ENCODE measurements around the gene LSM12. TPM values are rescaled to one million over a fixed set of nuclear protein-coding genes. Genes with fewer than 3 reads are reported as not detected.
A peak's percentile ranks its signal among the peaks of the same experiment; 100 is the strongest.

The LSM12 gene
- polyA plus RNA-seq, 3 donors, result 13.7 to 30.6 (median 28.6) TPM

DNA sequence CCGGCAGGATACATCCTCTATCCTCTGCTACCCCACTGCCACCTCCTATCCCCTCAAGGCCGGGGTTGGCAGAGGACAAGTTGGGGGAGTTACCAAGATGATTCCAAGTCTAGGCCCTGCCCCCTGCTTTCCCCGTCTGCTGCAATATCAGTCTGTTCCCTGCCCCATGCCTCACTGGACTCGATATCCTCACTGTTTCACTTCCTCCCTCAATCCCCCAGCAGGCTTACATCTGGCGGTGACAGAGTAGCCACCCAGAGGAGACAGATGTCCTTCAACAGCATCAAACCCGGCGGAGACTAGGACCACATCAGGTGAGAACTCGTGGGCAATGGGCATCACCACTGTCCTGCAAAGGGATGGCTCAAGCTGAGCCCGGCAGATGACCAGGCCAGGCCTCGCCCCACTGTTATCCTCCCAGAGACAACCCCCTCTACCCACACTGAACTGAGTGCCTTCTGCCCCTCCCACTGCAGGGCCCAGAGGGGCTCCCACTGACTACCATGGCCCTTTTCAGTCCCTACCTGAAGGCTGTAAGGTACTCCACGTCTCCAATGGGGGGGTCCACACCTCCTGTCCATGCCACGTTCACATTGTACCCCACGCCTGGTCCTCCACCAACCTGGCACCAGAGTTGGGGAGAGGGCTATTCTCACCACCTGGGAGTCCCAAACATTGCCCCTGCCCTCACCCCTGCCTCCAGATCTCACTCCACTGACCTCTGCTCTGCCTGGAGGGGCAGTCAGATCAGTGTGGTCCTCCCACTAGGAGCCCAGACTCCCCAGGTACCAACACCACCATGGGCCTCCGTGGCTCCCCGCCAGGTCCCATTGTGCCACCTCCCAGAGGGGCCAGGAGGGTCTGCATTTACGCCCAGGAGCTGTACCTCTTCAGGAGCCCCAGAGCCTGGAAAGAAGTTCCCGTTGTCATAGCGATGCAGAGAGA, 13.7 kb upstream of the LSM12 start:
- no peak overlapping the region for H3K27ac ChIP-seq (ENCODE audit: low read depth, low read length)
- WGBS, 3 donors, result 84 to 90% (median 85%) methylated on average over 18 of the region's 18 CpGs

GRCh38 chr17:44078412-44078811, 11.9 kb upstream of the LSM12 start:
- 87 to 95% (median 91%) methylated on average over 18 to 19 of the region's 19 CpGs for WGBS, 3 donors
- H3K27ac ChIP-seq (ENCODE audit: low read depth, low read length), result no peak overlapping the region

- no peak overlapping the region for H3K27ac ChIP-seq (ENCODE audit: low read depth, low read length)
- 42 to 57% (median 46%) methylated on average over 4 of the region's 4 CpGs for WGBS, 3 donors
Measured at GRCh38 chr17:44077595-44077909, 11.1 kb upstream of the LSM12 start.

DNA sequence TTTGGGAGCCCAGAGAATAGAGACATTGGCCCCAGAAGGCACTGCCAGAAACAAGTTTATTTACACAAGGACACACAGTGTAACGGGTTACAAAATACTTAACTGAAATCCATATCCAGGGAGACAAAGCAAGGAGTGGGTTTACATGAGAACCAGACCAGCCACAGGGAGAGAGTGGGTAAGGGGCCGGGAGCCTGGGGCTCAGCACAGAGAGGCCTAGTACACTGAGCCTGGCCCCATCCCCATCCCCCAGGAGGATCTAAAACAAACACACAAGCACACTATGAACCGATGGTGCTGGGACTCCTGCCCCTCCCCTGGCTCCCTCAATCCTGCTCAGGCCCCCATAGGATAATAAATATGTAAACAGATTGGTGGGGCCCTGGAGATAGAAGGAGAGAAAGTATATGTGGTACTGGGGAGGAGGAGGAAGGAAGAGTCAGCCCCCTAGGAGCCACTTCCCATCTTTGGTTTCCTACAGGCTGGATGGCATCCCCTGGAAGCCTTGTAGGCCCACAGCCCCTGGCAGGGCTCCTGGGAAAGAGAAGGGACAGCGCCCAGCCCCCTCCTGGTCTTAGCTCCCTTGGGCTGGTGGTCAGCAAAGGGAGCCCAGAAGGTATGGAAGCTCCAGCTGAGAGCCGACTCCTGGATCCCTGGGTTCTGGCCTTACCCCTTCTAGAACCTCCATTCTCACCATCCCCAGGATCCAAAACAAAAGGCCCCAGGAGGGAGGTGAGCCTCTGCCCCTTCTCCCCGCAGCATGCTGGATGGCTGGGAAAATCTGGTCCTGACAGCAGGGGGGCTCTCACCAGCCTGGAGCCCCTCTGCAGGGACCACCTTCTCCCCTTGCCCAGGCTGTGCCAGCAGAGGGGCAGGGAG, 10.5 kb upstream of the LSM12 start:
- WGBS, 3 donors, result 70 to 72% (median 71%) methylated on average over 6 of the region's 6 CpGs
- H3K27ac ChIP-seq (ENCODE audit: low read depth, low read length), result no peak overlapping the region

GRCh38 chr17:44075598-44076293, 9.3 kb upstream of the LSM12 start:
- no peak overlapping the region for H3K27ac ChIP-seq (ENCODE audit: low read depth, low read length)
- 81 to 86% (median 82%) methylated on average over 9 to 10 of the region's 10 CpGs for WGBS, 3 donors

DNA sequence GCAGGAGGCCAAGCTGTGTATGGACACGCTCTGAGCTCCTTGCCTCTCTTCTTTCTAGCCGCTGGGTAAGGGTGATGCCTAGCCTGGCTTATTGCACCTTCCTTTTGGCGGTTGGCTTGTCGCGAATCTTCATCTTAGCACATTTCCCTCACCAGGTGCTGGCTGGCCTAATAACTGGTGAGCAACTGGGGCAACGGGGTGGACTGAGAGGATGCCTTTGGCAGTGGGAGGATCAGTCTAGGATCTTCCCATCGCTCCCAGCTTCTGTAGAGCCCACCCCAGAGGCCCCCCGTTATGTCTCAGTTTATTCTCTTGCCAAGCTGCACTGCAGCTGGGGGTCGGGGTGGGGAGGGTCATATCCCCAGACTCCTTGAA, 8.4 kb upstream of the LSM12 start:
- 91 to 94% (median 91%) methylated on average over 9 of the region's 9 CpGs for WGBS, 3 donors
- no peak overlapping the region for H3K27ac ChIP-seq (ENCODE audit: low read depth, low read length)

- 82 to 88% (median 88%) methylated on average over 9 of the region's 9 CpGs for WGBS, 3 donors
- no peak overlapping the region for H3K27ac ChIP-seq (ENCODE audit: low read depth, low read length)
Measured at GRCh38 chr17:44074231-44074910, 7.9 kb upstream of the LSM12 start.

GRCh38 chr17:44071772-44072171, 5.3 kb upstream of the LSM12 start:
- WGBS, 3 donors, result 40 to 64% (median 42%) methylated on average over 2 of the region's 2 CpGs

GRCh38 chr17:44071198-44071520, 4.7 kb upstream of the LSM12 start:
- peak overlapping the region; percentile 71 for H3K27ac ChIP-seq (ENCODE audit: low read depth, low read length)
- WGBS, 3 donors, result 2 to 6% (median 5%) methylated on average over 3 of the region's 3 CpGs

More at GRCh38 chr17:44071772-44072171, 5.3 kb upstream of the LSM12 start:
- no peak overlapping the region for H3K27ac ChIP-seq (ENCODE audit: low read depth, low read length)

DNA sequence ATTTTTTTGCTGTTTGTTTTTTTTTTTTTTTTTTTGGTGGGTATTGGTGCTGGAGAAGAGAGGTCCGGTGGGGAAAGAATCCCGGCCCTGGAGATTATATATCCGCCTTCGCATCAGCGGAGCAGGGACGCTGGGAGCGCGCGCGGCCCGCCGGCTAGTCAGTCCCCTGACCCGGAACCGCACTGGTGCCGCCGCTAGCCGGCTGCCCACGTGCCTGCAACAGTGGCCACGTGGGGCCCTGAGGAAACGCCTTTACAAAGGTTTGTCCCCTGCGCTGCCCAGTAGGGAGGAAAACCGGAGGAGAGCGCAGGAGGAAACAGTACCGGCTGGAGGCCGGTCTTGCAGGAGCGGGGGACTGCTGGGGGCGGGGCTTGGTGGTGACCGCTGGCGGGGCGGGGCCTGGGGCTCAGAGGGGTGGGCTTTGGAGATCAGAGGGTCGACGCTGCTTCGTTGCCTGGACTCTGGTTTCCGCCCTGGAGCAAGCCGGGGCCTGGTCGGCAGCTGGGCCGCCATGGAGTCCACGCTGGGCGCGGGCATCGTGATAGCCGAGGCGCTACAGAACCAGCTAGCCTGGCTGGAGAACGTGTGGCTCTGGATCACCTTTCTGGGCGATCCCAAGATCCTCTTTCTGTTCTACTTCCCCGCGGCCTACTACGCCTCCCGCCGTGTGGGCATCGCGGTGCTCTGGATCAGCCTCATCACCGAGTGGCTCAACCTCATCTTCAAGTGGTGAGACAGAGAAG, 4.2 kb upstream of the LSM12 start, which contains the start of gene G6PC3:
Gene G6PC3 (plus strand): TSS at position 281 of the 743 bp plus-strand sequence. CDS start 231 bp downstream, at position 512.
- 0 to 1% (median 1%) methylated on average over 49 to 53 of the region's 53 CpGs for WGBS, 3 donors
- H3K27ac ChIP-seq (ENCODE audit: low read depth, low read length), result peak within 1 kb of the TSS; percentile 71

DNA sequence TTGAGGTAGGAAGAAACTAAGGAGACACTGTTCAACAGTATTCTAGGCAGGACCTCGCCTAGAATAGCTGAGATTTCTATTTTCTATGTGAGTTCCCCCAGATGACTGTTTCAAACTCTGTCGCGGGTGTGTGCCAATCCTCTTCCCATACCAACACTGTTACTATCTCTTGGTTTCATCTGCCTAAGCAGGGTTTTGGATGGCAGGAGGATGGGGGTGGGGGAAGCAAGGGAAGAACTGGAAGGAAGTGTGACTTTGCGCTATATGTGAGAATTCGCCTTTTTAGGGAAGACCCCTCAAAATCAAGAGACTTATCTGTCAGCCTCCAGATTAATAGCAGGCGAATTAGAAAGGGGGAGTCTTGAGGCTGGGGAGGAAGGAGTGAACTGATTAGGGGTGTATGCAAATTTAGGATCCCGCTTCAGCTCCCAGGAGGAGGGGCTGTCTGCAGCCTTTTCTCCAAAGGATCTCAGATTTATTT, 3.5 kb upstream of the LSM12 start:
- H3K27ac ChIP-seq (ENCODE audit: low read depth, low read length), result peak overlapping the region; percentile 6
- WGBS, 3 donors, result 14 to 19% (median 17%) methylated on average over 7 of the region's 7 CpGs

DNA sequence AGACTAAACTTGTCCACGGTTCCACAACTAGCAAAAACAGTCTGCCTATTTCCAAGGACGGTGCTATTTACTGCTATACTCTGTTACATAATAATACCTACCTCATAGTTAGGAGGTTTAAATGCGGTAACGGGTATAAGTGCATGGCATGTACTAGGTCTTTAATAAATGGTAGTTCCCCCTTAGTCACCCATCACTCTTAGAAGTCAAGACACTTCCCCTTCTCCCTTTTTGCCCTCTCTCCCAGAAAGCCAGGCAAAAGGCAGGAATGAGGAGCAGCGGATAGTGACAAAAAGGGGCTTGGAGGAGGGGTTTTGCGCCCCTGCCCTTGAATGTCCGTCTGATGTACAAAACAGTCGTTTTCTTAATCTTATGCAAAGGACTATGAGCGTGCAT, 1.1 kb upstream of the LSM12 start:
- whole genome bisulfite sequencing, 3 donors, result 60 to 89% (median 83%) methylated on average over 9 of the region's 9 CpGs
- no peak overlapping the region for H3K27ac ChIP-seq (ENCODE audit: low read depth, low read length)

- WGBS, 3 donors, result 0 to 4% (median 1%) methylated on average over 9 of the region's 9 CpGs
- peak overlapping the region; percentile 10 for H3K27ac ChIP-seq (ENCODE audit: low read depth, low read length)
Measured at GRCh38 chr17:44065668-44066203, 735 bp downstream of the LSM12 start.

DNA sequence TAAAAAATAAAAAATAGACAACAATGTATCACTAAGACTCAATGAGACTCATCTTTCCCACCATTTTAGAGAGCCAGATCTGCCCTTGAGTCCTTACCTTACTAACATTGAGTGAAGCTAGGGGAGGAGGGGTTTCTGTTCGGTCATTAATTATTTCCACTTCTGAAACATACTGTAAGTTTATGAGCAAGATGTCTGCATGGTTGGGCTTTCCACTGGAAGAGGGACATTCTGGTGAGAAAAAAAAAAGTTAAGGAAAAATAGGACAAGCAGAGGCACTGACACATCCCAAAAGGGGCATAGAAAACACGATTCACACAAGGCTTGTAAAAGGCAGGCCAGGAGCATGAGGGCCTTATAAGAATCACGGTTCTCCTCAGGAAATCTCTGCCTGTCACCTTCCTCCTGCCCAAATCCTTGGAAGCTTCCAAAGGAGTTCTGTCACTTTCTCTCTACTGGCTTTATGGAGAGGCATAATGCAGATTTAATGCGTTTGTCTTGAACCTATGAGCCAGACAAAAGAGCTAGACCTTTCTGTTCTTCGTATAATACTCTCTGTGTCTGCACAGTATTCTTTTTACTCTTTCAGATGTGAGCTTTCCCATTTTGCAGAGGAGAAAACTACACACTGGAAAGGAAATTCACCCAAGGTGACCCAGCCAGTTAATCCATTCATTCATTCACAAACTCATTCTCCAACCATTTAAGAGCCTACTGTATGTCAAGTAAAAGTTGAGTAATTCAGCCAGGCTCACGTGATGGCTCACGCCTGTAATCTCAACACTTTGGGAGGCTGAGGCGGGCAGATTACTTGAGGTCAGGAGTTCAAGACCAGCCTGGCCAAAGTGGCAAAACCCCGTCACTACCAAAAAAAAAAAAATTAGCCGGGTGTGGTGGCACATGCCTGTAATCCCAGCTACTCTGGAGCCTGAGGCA, 2.5 kb downstream of the LSM12 start:
- WGBS, 3 donors, result 69 to 79% (median 70%) methylated on average over 10 of the region's 10 CpGs
- no peak overlapping the region for H3K27ac ChIP-seq (ENCODE audit: low read depth, low read length)

- WGBS, 3 donors, result 93 to 94% (median 94%) methylated on average over 15 of the region's 15 CpGs
- no peak overlapping the region for H3K27ac ChIP-seq (ENCODE audit: low read depth, low read length)
Measured at GRCh38 chr17:44062871-44063270, 3.6 kb downstream of the LSM12 start.

- 74 to 84% (median 83%) methylated on average over 1 of the region's 1 CpG for WGBS, 3 donors
- H3K27ac ChIP-seq (ENCODE audit: low read depth, low read length), result no peak overlapping the region
Measured at GRCh38 chr17:44061446-44061845, 5.0 kb downstream of the LSM12 start.

Data from adipose tissue (tissue), 3 donors.